GM12878 (cell line): ENCODE results near the gene CPT2.

Source experiments
- HDGF ChIP-seq: fragments of 450-650 bp; IDR thresholded peaks from 2 replicates; pipeline ENCODE4 v1.6.1; 2016; ENCODE audit warnings: antibody characterized with exemption
- PAX5 ChIP-seq: IDR thresholded peaks from 2 replicates; pipeline ENCODE4 v1.6.1; 2011; ENCODE audit warnings: low read depth, low read length, borderline replicate concordance

DNA sequence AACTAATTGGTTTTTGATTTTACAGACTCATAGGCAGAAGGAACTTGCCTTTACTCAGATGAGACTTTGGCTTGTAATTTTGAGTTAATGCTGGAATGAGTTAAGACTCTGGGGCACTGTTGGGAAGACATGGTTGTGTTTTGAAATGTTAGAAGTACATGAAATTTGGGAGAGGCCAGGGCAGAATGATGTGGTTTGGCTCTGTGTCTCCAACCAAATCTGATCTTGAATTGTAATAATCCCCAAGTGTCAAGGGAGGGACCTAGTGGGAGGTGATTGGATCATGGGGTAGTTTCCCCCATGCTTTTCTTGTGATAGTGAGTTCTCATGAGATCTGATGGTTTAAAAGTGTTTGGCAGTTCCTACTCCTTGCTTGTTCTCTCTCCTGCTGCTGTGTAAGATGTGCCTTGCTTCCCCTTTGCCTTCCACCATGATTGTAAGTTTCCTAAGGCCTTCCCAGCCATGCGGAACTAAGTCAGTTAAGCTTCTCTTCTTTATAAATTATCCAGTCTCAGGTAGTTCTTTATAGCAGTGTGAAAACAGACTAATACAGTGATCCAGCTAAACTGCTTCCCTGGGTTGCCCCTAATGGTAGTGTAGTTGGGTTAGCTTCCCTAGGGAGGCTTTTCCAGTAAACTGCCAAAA, 10.2 kb downstream of the CPT2 start:
- TF ChIP-seq PAX5 (no peak), HDGF (no peak)
